ENCODE measurements around the gene FBXW9.
A peak's percentile ranks its signal among the peaks of the same experiment; 100 is the strongest.

The FBXW9 gene

DNA sequence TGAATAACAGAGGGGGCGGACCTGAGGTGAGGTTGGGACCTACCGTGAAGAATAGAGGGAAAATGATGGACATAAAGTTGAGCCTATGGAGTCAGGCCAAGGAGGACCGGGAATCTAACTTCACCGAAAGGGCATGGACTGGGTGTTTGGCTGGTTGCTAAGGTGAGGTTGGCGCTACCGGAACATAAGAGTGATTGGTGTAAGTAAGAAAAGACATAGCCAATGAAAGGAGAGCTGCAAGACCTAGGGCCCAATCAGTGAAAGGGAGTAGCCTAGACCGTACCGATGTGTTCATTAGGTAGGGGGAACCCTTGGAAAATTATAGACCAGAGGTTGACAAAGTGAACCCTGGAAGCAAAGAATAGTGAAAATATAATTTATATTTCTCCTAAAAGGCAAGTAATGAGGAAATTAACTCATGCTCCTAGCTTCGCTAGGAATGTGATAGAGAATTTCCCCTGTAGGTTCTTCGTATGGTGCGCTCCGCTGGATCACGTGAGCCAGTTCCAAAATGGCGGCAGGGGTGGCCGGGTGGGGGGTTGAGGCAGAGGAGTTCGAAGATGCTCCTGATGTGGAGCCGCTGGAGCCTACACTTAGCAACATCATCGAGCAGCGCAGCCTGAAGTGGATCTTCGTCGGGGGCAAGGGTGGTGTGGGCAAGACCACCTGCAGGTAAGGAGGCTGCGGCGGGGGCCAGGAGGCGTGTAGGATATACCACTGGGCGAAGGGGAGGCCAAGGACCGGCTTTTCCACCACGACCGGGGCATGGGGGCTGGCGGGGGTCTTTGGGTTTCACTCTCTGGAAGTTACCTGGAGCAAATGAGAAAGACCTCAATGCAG, 40.8 kb upstream of the FBXW9 start, which contains the start of gene GET3 (continued):
- TF ChIP-seq, protein P1, sequence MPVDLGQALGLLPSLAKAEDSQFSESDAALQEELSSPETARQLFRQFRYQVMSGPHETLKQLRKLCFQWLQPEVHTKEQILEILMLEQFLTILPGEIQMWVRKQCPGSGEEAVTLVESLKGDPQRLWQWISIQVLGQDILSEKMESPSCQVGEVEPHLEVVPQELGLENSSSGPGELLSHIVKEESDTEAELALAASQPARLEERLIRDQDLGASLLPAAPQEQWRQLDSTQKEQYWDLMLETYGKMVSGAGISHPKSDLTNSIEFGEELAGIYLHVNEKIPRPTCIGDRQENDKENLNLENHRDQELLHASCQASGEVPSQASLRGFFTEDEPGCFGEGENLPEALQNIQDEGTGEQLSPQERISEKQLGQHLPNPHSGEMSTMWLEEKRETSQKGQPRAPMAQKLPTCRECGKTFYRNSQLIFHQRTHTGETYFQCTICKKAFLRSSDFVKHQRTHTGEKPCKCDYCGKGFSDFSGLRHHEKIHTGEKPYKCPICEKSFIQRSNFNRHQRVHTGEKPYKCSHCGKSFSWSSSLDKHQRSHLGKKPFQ (tag by site-specific recombination; IDR thresholded peaks at IDR 0.05), result no peak
- no peak for TF ChIP-seq ZNF621 (tag by site-specific recombination; IDR thresholded peaks at IDR 0.05)
- TF ChIP-seq, protein P2, sequence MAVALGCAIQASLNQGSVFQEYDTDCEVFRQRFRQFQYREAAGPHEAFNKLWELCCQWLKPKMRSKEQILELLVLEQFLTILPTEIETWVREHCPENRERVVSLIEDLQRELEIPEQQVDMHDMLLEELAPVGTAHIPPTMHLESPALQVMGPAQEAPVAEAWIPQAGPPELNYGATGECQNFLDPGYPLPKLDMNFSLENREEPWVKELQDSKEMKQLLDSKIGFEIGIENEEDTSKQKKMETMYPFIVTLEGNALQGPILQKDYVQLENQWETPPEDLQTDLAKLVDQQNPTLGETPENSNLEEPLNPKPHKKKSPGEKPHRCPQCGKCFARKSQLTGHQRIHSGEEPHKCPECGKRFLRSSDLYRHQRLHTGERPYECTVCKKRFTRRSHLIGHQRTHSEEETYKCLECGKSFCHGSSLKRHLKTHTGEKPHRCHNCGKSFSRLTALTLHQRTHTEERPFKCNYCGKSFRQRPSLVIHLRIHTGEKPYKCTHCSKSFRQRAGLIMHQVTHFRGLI (tag by site-specific recombination; IDR thresholded peaks at IDR 0.05), result no peak
- TF ChIP-seq ZSCAN30 (tag by site-specific recombination; IDR thresholded peaks at IDR 0.05), result 0 out of 2 replicates have a peak, but pooled peaks have one; percentile 50
- TF ChIP-seq ZNF785 (tag by site-specific recombination; IDR thresholded peaks at IDR 0.05), result peak; percentile 25; the same call in 1 of the 2 replicates
- TF ChIP-seq ZFP37 (tag by site-specific recombination; IDR thresholded peaks at IDR 0.05), result 0 out of 2 replicates have a peak, but pooled peaks have one; percentile 14
- TF ChIP-seq KLF16 (tag by site-specific recombination; IDR thresholded peaks at IDR 0.05), result peak; percentile 86
- TF ChIP-seq SP3 (tag by site-specific recombination; IDR thresholded peaks at IDR 0.05), result peak; percentile 63
- TF ChIP-seq ZNF157 (tag by site-specific recombination; IDR thresholded peaks at IDR 0.05), result no peak
- TF ChIP-seq ZSCAN23 (tag by site-specific recombination; IDR thresholded peaks at IDR 0.05), result no peak
- peak; percentile 88 for TF ChIP-seq ZNF639 (tag by site-specific recombination; IDR thresholded peaks at IDR 0.05)
- TF ChIP-seq, protein P3, sequence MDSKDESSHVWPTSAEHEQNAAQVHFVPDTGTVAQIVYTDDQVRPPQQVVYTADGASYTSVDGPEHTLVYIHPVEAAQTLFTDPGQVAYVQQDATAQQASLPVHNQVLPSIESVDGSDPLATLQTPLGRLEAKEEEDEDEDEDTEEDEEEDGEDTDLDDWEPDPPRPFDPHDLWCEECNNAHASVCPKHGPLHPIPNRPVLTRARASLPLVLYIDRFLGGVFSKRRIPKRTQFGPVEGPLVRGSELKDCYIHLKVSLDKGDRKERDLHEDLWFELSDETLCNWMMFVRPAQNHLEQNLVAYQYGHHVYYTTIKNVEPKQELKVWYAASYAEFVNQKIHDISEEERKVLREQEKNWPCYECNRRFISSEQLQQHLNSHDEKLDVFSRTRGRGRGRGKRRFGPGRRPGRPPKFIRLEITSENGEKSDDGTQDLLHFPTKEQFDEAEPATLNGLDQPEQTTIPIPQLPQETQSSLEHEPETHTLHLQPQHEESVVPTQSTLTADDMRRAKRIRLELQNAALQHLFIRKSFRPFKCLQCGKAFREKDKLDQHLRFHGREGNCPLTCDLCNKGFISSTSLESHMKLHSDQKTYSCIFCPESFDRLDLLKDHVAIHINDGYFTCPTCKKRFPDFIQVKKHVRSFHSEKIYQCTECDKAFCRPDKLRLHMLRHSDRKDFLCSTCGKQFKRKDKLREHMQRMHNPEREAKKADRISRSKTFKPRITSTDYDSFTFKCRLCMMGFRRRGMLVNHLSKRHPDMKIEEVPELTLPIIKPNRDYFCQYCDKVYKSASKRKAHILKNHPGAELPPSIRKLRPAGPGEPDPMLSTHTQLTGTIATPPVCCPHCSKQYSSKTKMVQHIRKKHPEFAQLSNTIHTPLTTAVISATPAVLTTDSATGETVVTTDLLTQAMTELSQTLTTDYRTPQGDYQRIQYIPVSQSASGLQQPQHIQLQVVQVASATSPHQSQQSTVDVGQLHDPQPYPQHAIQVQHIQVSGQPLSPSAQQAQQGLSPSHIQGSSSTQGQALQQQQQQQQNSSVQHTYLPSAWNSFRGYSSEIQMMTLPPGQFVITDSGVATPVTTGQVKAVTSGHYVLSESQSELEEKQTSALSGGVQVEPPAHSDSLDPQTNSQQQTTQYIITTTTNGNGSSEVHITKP (tag by site-specific recombination; IDR thresholded peaks at IDR 0.05), result peak; percentile 99
- TF ChIP-seq, protein P4, sequence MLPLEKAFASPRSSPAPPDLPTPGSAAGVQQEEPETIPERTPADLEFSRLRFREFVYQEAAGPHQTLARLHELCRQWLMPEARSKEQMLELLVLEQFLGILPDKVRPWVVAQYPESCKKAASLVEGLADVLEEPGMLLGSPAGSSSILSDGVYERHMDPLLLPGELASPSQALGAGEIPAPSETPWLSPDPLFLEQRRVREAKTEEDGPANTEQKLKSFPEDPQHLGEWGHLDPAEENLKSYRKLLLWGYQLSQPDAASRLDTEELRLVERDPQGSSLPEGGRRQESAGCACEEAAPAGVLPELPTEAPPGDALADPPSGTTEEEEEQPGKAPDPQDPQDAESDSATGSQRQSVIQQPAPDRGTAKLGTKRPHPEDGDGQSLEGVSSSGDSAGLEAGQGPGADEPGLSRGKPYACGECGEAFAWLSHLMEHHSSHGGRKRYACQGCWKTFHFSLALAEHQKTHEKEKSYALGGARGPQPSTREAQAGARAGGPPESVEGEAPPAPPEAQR (tag by site-specific recombination; IDR thresholded peaks at IDR 0.05), result 0 out of 2 replicates have a peak, but pooled peaks have one; percentile 74
- TF ChIP-seq SETDB1 (IDR thresholded peaks at IDR 0.05; ENCODE audit: insufficient read length, low read length), result no peak
- peak; percentile 92 for TF ChIP-seq ZNF24 (tag by site-specific recombination; IDR thresholded peaks at IDR 0.05)
- TF ChIP-seq ZNF549 (tag by site-specific recombination; IDR thresholded peaks at IDR 0.05), result no peak
- TF ChIP-seq ZNF302 (tag by site-specific recombination; IDR thresholded peaks at IDR 0.05; ENCODE audit: low read depth), result no peak
- TF ChIP-seq ZNF501 (tag by site-specific recombination; IDR thresholded peaks at IDR 0.05), result peak; percentile 65; the same call in 1 of the 2 replicates
- TF ChIP-seq ZNF37A (tag by site-specific recombination; IDR thresholded peaks at IDR 0.05), result no peak
- TF ChIP-seq ZNF843 (tag by site-specific recombination; IDR thresholded peaks at IDR 0.05), result peak; percentile 72
- no peak for TF ChIP-seq ZBTB6 (tag by site-specific recombination; IDR thresholded peaks at IDR 0.05)
- TF ChIP-seq ZNF394 (tag by site-specific recombination; IDR thresholded peaks at IDR 0.05; ENCODE audit: borderline replicate concordance), result peak; percentile 87
